ENCODE measurements around the gene LLCFC1. TPM values are rescaled to one million over a fixed set of nuclear protein-coding genes. Genes with fewer than 3 reads are reported as not detected.

The LLCFC1 gene
- total and polyA plus RNA-seq, 12 donors, result not detected

DNA sequence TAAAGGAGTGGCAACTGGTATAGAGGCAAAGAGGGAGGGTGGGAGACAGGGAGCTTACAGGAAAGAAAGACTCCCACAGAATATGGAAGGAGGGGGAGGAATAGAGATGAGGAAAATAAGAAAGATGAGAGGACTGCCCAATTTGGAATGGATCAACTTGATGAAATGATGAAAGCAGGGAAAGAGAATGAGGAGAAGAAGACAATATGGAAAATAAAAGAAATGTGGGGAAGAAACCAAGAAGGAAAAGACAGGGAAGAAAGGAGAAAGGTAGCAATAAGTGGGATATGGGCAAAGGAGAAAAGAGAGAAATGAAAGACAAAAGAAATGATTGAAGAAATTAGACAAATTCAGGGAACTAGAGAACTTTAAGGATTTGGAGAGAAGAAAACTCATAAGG lies 19.9 kb downstream of the LLCFC1 start:
- H3K27me3 ChIP-seq, result no peaks in the 10 kb centered on the region
- no peaks in the 10 kb centered on the region for H3K36me3 ChIP-seq (replicated peaks in 1 of 2)
- DNase-seq, result no peak
- no peaks in the 10 kb centered on the region for H3K9me3 ChIP-seq (replicated peaks in 1 of 3)
- H3K4me1 ChIP-seq (replicated peaks in 1 of 2), result no peaks in the 10 kb centered on the region
- TF ChIP-seq POLR2A (IDR thresholded peaks at IDR 0.05), result no peak
- TF ChIP-seq, protein P1, sequence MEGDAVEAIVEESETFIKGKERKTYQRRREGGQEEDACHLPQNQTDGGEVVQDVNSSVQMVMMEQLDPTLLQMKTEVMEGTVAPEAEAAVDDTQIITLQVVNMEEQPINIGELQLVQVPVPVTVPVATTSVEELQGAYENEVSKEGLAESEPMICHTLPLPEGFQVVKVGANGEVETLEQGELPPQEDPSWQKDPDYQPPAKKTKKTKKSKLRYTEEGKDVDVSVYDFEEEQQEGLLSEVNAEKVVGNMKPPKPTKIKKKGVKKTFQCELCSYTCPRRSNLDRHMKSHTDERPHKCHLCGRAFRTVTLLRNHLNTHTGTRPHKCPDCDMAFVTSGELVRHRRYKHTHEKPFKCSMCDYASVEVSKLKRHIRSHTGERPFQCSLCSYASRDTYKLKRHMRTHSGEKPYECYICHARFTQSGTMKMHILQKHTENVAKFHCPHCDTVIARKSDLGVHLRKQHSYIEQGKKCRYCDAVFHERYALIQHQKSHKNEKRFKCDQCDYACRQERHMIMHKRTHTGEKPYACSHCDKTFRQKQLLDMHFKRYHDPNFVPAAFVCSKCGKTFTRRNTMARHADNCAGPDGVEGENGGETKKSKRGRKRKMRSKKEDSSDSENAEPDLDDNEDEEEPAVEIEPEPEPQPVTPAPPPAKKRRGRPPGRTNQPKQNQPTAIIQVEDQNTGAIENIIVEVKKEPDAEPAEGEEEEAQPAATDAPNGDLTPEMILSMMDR (IDR thresholded peaks at IDR 0.05), result no peak
- H3K4me3 ChIP-seq, result no peak overlapping the region
- no peak overlapping the region for H3K27ac ChIP-seq
- intact Hi-C loops (cut with DNase I), result no loop called here

DNA sequence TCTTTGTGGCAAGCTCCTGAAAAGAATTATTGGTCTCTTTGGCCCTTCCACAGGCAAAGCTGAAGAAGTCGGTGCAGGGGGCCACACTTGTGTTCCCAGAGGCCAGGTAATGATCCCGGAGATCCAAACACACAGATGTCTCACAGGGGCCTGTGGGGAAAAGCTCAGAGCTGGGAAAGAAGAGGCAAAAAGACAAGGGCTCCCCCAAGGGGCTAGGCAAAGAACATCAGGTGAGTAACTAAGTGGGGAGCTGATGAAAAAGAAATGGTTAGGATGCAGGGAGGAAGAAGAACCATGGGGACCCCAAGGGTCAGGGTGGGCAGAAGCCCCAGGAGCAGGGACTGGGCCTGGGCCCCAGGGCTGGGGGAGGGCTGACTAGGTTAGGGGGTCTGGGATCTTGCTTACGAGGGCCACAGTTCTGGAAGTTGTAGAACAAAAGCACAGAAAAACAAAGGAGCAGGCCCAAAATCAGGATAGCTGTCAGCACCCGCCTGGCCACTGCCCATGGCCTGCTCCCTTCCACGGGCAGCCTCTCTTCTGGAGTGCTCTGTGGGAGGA lies 21.8 kb downstream of the LLCFC1 start:
- TF ChIP-seq POLR2A (IDR thresholded peaks at IDR 0.05), result no peak
- TF ChIP-seq, protein P1 (IDR thresholded peaks at IDR 0.05), result no peak
- intact Hi-C loops (cut with DNase I), result no loop called here
- Histone ChIP-seq H3K9me3 (replicated peaks in 1 of 3) (no peaks in the 10 kb centered on the region), H3K4me1 (replicated peaks in 1 of 2) (no peaks in the 10 kb centered on the region), H3K27ac (no peak overlapping the region), H3K27me3 (no peaks in the 10 kb centered on the region), H3K36me3 (replicated peaks in 1 of 2) (no peaks in the 10 kb centered on the region), H3K4me3 (no peak overlapping the region)
- DNase-seq, result no peak
- 76 to 83% (median 82%) methylated on average over 5 of the region's 5 CpGs for WGBS, 4 donors

DNA sequence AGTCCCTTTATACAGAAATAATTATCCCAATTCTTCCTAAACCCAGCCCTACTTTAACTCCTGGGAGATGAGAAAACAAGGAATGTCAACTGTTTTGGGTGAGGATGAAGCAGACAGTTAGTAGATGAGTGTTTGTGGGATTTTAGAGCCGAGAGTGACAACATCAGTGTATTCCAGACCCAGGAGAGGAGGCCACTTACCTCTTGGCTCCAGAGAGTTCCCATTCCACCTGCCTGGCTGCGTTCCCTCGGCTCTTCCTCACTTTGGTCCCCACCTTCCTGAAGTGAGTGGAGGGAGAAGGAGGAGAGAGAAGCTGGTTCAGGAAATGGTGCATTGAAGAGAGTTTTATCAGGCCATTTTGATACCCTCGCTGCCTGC lies 22.3 kb downstream of the LLCFC1 start:
- H3K9me3 ChIP-seq (replicated peaks in 1 of 3), result no peaks in the 10 kb centered on the region
- H3K27ac ChIP-seq, result no peak overlapping the region
- H3K36me3 ChIP-seq (replicated peaks in 1 of 2), result no peaks in the 10 kb centered on the region
- H3K4me1 ChIP-seq (replicated peaks in 1 of 2), result no peaks in the 10 kb centered on the region
- no peak overlapping the region for H3K4me3 ChIP-seq
- intact Hi-C loops (cut with DNase I), result no loop called here
- no peak for TF ChIP-seq POLR2A (IDR thresholded peaks at IDR 0.05)
- TF ChIP-seq, protein P1 (IDR thresholded peaks at IDR 0.05), result no peak
- no peaks in the 10 kb centered on the region for H3K27me3 ChIP-seq
- DNase-seq, result no peak
- WGBS, 4 donors, result 77 to 88% (median 84%) methylated on average over 4 of the region's 4 CpGs

DNA sequence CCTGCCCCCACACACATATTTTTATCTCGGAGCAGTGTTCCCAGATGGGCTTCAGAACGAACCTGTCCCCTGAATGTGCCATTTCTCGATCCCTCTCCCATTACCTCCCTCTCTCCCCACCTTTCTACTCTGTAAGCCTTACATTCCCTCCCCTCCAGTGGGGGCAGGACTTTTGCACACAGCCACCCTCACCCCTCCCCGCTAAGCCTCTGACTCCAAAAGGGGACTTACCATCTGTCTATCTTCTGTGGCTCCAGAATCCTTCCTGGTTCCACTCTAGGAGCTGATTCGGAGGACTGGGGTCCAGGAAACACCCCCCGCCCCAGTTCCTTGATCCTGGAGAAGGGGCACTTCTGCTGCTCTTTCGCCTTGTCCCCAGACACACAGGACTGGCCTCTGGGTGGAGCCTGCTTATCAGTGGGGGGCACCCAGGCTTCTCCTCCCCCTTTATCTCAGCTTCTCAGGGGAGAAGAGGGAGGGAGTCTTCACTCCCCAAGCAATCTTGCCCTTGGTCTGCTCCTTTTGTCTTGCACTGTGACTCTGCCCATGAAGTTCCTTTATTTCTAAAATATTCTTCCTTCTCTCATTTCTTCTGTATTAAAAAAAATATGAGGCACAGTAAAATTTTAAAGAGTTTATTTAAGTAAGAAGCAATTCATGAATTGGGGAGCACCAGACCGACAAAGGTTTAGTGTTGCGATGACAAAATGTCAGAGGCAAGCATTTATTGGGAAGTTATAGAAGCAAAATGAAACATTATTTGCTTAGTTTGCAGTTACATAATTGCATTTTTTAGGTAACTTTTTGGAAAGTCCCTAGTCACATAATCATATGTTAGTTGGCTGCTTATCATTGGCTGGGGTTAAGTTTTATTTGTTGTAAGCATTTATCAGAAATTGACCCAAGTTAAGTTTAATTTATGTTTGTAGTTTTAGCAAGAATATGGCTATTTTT lies 23.0 kb downstream of the LLCFC1 start, which contains the start of gene KEL:
TSS of gene KEL (minus strand) at position 391 of the 954 bp plus-strand sequence. CDS start at position 234, 157 bp downstream.
- Histone ChIP-seq H3K27ac (no peak within 1 kb of the TSS), H3K4me1 (replicated peaks in 1 of 2) (no peaks in the 10 kb centered on the region), H3K36me3 (replicated peaks in 1 of 2) (no peaks in the 10 kb centered on the region), H3K4me3 (no peak within 1 kb of the TSS), H3K9me3 (replicated peaks in 1 of 3) (no peaks in the 10 kb centered on the region), H3K27me3 (no peaks in the 10 kb centered on the region)
- DNase-seq, result no peak
- intact Hi-C loops (cut with DNase I), result no loop called here
- 69 to 76% (median 73%) methylated on average over 9 of the region's 9 CpGs for WGBS, 4 donors
- TF ChIP-seq, protein P1 (IDR thresholded peaks at IDR 0.05), result no peak
- no peak for TF ChIP-seq POLR2A (IDR thresholded peaks at IDR 0.05)

All from adrenal gland (tissue), 12 donors.